PC-3 (cell line): ENCODE results near the gene GAS2L3.

Experiments used
- CTCF ChIP-seq: fragments of 300-600 bp; sonication (generic); conservative IDR thresholded peaks from 2 replicates; pipeline ENCODE4 v1.5.1; 2017; ENCODE audit warnings: antibody characterized with exemption, low read depth, mild to moderate bottlenecking, low read length
- EZH2 ChIP-seq: fragments of 300-600 bp; sonication (generic); IDR thresholded peaks from one replicate; pipeline ENCODE4 v1.6.1; 2017; ENCODE audit warnings: antibody characterized with exemption, mild to moderate bottlenecking, low read length; ENCODE audit not compliant: unreplicated experiment
- EZH2phosphoT487 ChIP-seq: fragments of 300-600 bp; sonication (generic); IDR thresholded peaks from 2 replicates; pipeline ENCODE4 v1.6.1; 2018; ENCODE audit warnings: mild to moderate bottlenecking, antibody characterized with exemption, low read length, borderline replicate concordance

GRCh38 chr12:100666588-100666987, 93.1 kb downstream of the GAS2L3 start:
- no peak for TF ChIP-seq CTCF
- no peak for TF ChIP-seq EZH2
- TF ChIP-seq EZH2phosphoT487, result no peak
